Body of pancreas (tissue), 4 donors: ENCODE results near the gene NTN4. TPM values are rescaled to one million over a fixed set of nuclear protein-coding genes. Genes with fewer than 3 reads are reported as not detected.

Experiments
- ATAC-seq: fragments of 150-250 bp; one replicate; pipeline ENCODE4 v1.9.1; 2016
- DNase-seq, 4 donors: peaks; one replicate each; pipeline ENCODE4 v3.0.0-alpha.2; 2019
- H3K27ac ChIP-seq, 4 donors: fragments of 200-600 bp; sonication (generic); 1 replicate in 3 of 4; 2 replicates in 1 of 4; pipeline versions ENCODE4 v1.5.1 to v1.6.1; 2016 to 2019; ENCODE audit warnings: mild to moderate bottlenecking in 1 of 4, mixed read lengths in 1 of 4, moderate library complexity in 1 of 4
- H3K27me3 ChIP-seq, 2 donors: fragments of 200-600 bp; sonication (generic); one replicate each; pipeline ENCODE4 v1.6.0; 2016; ENCODE audit warnings: mild to moderate bottlenecking in 1 of 2
- H3K36me3 ChIP-seq, 2 donors: fragments of 200-600 bp; sonication (generic); replicated peaks in 1 of 2; 2 replicates each; pipeline ENCODE4 v1.5.1; 2016; ENCODE audit warnings: low read depth in 2 of 2; ENCODE audit not compliant: insufficient read depth in 1 of 2
- H3K4me1 ChIP-seq: fragments of 200-600 bp; sonication (generic); one replicate; pipeline ENCODE4 v1.6.0; 2016
- H3K4me3 ChIP-seq, 2 donors: fragments of 200-600 bp; sonication (generic); 1 replicate in 1 of 2; 2 replicates in 1 of 2; pipeline ENCODE4 v1.5.1; 2016 to 2019
- H3K9me3 ChIP-seq, 3 donors: fragments of 200-600 bp; sonication (generic); 1 replicate in 2 of 3; 2 replicates in 1 of 3; pipeline ENCODE4 v1.5.1; 2016
- POLR2A ChIP-seq, 3 donors: fragments of 450-650 bp; IDR thresholded peaks; one replicate each; pipeline ENCODE4 v1.6.1; 2016; ENCODE audit warnings: antibody characterized with exemption in 3 of 3, mild to moderate bottlenecking in 2 of 3
- WGBS, 2 donors: methylation state at CpG; one replicate each; pipeline ENCODE4 v1.1.5; 2017; 5-methylcytosine and 5-hydroxymethylcytosine counted together
- intact Hi-C: fragments of 100-400 bp; cut with DNase I; formaldehyde crosslinking; loops from one replicate; pipeline ENCODE4 v1.15.1; 2023
- total RNA-seq, 2 donors: library from RNA; depleted of rRNA; stranded (reverse); fragments of >200 nt; gene quantifications; one replicate each; pipeline ENCODE4 v1.1.0, GENCODE V29; 2016
- TF ChIP-seq, protein P1 (sequence below), 7 experiments: fragments of 450-650 bp in 4 of 7; fragments of 200-600 bp in 3 of 7; sonication (generic) in 3 of 7; IDR thresholded peaks; one replicate each; pipeline ENCODE4 v1.5.1; 2016 to 2019; ENCODE audit warnings: antibody characterized with exemption in 7 of 7

The NTN4 gene
- total RNA-seq, 2 donors from 2014 or later = 47.7 to 62.0 TPM

DNA sequence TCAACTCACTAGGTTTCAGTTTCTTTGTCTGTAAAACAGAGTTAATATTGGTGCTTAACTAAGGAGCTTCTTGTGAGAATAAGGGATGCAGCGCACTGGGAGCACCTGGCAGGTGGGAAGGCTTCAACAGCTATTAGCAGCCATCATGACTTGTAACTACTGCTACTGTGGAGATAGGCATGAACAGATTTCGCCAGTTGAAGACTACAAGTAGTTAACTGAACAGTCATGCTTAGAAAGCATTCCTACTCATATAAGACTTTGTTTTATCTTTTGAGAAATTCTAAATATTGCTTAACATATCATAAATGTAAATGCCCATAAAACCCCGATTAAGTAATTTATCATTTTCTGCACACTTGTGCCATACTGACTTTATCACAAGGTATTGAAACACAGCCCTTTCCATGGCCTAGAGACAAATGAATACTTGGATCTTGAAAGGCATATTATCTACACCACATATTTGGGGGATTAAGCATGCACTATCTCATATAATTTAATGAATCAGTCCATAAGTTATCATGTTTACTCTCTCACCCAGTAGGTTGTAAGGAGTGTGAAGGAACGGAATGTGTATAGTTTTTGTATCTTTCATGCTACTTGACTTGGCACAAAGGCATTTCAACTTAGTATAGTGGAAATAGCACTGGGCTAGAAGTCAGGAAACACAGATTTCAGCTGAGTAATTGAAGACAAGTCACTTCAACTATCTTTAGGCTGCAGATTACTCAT lies 16.1 kb downstream of the NTN4 start:
- Histone ChIP-seq H3K4me1 (no peaks in the 10 kb centered on the region), H3K36me3 (peaks cover 0 to 1% of the 10 kb centered on the region in 2 donors), H3K4me3 (no peak overlapping the region), H3K9me3 (no peaks in the 10 kb centered on the region), H3K27ac (no peak overlapping the region), H3K27me3 (no peaks in the 10 kb centered on the region)
- intact Hi-C loops = no loop called here
- 75 to 76% methylated on average over 4 of the region's 4 CpGs for WGBS, 2 donors
- TF ChIP-seq POLR2A (IDR thresholded peaks at IDR 0.05) = no peak
- TF ChIP-seq, protein P1, sequence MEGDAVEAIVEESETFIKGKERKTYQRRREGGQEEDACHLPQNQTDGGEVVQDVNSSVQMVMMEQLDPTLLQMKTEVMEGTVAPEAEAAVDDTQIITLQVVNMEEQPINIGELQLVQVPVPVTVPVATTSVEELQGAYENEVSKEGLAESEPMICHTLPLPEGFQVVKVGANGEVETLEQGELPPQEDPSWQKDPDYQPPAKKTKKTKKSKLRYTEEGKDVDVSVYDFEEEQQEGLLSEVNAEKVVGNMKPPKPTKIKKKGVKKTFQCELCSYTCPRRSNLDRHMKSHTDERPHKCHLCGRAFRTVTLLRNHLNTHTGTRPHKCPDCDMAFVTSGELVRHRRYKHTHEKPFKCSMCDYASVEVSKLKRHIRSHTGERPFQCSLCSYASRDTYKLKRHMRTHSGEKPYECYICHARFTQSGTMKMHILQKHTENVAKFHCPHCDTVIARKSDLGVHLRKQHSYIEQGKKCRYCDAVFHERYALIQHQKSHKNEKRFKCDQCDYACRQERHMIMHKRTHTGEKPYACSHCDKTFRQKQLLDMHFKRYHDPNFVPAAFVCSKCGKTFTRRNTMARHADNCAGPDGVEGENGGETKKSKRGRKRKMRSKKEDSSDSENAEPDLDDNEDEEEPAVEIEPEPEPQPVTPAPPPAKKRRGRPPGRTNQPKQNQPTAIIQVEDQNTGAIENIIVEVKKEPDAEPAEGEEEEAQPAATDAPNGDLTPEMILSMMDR (IDR thresholded peaks at IDR 0.05) = no peak
- DNase-seq (no peak), ATAC-seq (no peak)

DNA sequence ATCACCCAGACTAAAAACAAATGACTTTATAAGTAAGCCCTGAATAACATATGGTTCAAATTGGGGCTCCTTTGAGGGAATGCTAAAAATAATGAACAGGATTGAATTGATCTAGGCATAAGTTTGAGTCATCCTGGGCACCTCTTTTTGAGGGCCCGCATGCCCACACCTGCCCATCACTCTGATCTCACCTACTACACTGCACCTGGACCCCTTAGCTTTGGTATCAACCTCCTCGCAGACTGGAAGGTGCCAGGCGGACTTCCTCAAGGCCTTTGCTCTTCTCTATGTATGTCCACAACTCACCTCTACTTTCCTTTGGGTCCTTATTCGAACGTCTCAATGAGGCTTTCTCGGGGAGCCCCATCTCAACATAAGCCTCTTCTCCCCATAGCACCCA lies 17.2 kb downstream of the NTN4 start:
- no peaks in the 10 kb centered on the region for H3K4me1 ChIP-seq
- no peaks in the 10 kb centered on the region for H3K9me3 ChIP-seq
- peaks cover 0 to 1% of the 10 kb centered on the region in 2 donors for H3K36me3 ChIP-seq
- DNase-seq = no peak
- intact Hi-C loops = no loop called here
- H3K27ac ChIP-seq = no peak overlapping the region
- no peak overlapping the region for H3K4me3 ChIP-seq
- WGBS, 2 donors = 96% methylated on average over 6 of the region's 6 CpGs
- no peak for ATAC-seq
- TF ChIP-seq, protein P1 (IDR thresholded peaks at IDR 0.05) = no peak
- TF ChIP-seq POLR2A (IDR thresholded peaks at IDR 0.05) = no peak
- no peaks in the 10 kb centered on the region for H3K27me3 ChIP-seq

DNA sequence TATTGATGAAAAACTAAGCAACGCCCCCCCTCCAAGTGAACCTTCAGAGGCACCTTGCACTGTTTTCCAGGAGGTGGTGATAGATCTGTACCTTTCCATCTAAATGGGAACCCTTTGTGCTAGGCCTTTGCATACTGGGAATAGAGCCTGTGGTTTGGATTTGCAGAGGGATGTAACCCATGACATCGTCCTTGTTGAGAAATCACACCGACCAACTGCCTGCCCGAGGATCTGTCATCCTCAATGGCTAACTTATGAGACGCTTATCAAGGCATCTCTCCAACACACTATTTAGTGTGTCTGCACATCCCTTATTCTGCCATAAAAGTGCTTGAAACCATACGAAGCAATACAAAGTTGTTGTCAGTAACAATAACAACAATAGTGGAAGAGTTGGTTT lies 22.9 kb downstream of the NTN4 start:
- Histone ChIP-seq H3K4me3 (no peak overlapping the region), H3K9me3 (no peaks in the 10 kb centered on the region), H3K27ac (peak overlapping the region in 1 of 4 donors; percentile 10), H3K4me1 (peaks cover 47% of the 10 kb centered on the region), H3K36me3 (no peaks in the 10 kb centered on the region), H3K27me3 (no peaks in the 10 kb centered on the region)
- WGBS, 2 donors = 79 to 86% methylated on average over 6 of the region's 6 CpGs
- ATAC-seq (no peak), DNase-seq (no peak)
- intact Hi-C loops = no loop called here
- TF ChIP-seq, protein P1 (IDR thresholded peaks at IDR 0.05) = no peak
- no peak for TF ChIP-seq POLR2A (IDR thresholded peaks at IDR 0.05)

DNA sequence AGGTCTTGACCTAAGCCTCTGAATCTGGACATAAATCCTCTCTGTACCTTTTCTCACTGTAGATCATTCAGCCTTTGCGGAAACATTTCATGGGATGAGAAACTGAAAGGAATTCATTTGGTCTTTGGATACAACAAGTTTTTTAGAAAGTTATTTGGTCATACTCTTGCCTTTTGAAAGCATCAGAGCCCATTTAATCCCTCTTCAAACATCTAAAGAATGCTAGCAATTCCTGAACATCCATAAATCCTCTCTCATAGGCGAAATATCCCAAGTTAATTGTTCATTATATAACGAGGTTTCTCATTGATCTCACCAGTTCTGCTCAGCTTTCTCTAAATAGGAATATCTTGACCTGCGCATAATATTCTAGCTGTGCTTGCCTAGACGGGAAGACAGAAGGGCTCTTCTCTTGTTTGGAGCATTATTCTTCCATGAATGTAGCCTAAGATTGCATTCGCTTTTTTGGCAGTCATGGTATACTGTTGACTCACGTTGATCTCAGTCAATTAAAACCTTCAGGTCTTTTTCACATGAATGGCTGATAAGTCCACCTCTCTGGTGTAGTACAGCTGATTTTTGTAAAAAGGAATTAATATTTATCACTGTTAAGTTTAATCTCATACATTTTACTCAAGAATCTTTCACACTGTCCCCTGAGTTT lies 24.1 kb downstream of the NTN4 start:
- Histone ChIP-seq H3K27ac (peak overlapping the region in 2 of 4 donors; percentile 10 to 25), H3K4me3 (no peak overlapping the region), H3K36me3 (no peaks in the 10 kb centered on the region), H3K9me3 (no peaks in the 10 kb centered on the region), H3K4me1 (peaks cover 55% of the 10 kb centered on the region), H3K27me3 (no peaks in the 10 kb centered on the region)
- 41 to 50% methylated on average over 7 of the region's 7 CpGs for WGBS, 2 donors
- TF ChIP-seq, protein P1 (IDR thresholded peaks at IDR 0.05) = no peak
- TF ChIP-seq POLR2A (IDR thresholded peaks at IDR 0.05) = no peak
- intact Hi-C loops = no loop called here
- ATAC-seq = no peak
- no peak for DNase-seq
